ENCODE results near the gene SLC28A3. TPM values are rescaled to one million over a fixed set of nuclear protein-coding genes. Genes with fewer than 3 reads are reported as not detected.

SLC28A3 gene
- total RNA-seq, 2 experiments from 2014 or later = not detected

DNA sequence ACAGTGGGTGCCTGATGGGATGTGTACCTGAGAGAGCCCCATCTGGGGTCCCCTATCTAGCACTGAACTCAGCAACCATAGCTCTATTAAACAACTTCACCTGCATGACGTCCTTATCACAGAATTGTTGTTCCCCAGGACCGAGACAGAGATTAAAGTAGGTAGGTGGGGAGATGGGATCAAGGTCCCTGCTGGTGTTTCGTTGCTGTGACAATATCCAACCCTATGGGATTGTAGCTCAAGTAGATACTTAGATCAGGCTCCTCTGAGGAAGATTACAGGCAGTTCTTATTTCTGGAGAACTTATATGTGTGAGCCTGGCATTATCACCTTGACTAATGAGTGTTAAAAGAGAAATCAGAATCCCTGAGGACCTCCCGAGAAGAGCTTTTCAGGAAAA, 84.9 kb downstream of the SLC28A3 start:
- H2AFZ ChIP-seq (ENCODE audit: low read length) = no peak overlapping the region
- H3K27ac ChIP-seq (ENCODE audit: low read depth, low read length, poor library complexity, severe bottlenecking) = no peak overlapping the region
- BruUV-seq (replicated peaks) = no TSS peak
- H3K4me1 ChIP-seq (ENCODE audit: insufficient read depth, low read length, poor library complexity, severe bottlenecking) = no peaks in the 10 kb centered on the region
- H3K4me3 ChIP-seq (ENCODE audit: low read depth, low read length, poor library complexity, severe bottlenecking) = no peak overlapping the region
- DNase-seq (ENCODE audit: low spot score) = no peak
- H3K9me3 ChIP-seq (ENCODE audit: low read length) = no peaks in the 10 kb centered on the region
- ChIA-PET POLR2A (interaction anchor here (0.6 kb wide), 1 partner anchor 31 kb away, joined by 3 read pairs; no protein-coding TSS in a partner anchor), CTCF (ENCODE audit: unreplicated experiment) (no interaction called here)
- H3K79me2 ChIP-seq (ENCODE audit: insufficient read depth, low read depth, low read length) = no peaks in the 10 kb centered on the region
- intact Hi-C loops (cut with micrococcal nuclease; ENCODE audit: unreplicated experiment) = no loop called here
- H4K20me1 ChIP-seq (ENCODE audit: insufficient read depth, low read length) = no peaks in the 10 kb centered on the region
- H3K36me3 ChIP-seq (ENCODE audit: insufficient read depth, low read length) = no peaks in the 10 kb centered on the region
- no peak overlapping the region for H3K4me2 ChIP-seq (ENCODE audit: low read length)
- TF ChIP-seq EZH2phosphoT487 (IDR thresholded peaks at IDR 0.05; ENCODE audit: borderline replicate concordance, low read depth, low read length) = no peak
- TF ChIP-seq, protein P1, sequence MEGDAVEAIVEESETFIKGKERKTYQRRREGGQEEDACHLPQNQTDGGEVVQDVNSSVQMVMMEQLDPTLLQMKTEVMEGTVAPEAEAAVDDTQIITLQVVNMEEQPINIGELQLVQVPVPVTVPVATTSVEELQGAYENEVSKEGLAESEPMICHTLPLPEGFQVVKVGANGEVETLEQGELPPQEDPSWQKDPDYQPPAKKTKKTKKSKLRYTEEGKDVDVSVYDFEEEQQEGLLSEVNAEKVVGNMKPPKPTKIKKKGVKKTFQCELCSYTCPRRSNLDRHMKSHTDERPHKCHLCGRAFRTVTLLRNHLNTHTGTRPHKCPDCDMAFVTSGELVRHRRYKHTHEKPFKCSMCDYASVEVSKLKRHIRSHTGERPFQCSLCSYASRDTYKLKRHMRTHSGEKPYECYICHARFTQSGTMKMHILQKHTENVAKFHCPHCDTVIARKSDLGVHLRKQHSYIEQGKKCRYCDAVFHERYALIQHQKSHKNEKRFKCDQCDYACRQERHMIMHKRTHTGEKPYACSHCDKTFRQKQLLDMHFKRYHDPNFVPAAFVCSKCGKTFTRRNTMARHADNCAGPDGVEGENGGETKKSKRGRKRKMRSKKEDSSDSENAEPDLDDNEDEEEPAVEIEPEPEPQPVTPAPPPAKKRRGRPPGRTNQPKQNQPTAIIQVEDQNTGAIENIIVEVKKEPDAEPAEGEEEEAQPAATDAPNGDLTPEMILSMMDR (conservative IDR thresholded peaks at IDR 0.05; ENCODE audit: low read length) = no peak
- H3K9me2 ChIP-seq (ENCODE audit: insufficient read depth, low read length) = no peaks in the 10 kb centered on the region

DNA sequence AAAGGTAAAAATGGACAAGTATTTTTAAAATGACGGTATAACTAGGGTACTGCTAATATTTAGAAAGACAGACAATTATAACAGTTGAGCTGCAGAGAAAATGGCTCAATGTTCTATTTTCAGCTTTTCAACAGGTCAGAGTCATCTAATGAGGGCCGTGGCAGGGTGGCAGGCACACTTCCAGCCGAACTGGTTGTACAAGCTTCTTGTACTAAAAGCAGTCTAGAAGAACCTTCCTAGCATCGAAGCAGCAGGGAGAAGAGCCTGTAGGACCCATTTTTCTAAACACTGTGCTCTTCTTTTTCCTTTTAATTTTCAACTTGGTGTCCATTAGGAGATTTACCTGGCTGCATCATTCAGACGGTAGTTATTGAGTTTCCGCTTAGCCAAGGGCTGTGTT, 85.6 kb downstream of the SLC28A3 start:
- CTCF ChIA-PET (ENCODE audit: unreplicated experiment) = no interaction called here

DNA sequence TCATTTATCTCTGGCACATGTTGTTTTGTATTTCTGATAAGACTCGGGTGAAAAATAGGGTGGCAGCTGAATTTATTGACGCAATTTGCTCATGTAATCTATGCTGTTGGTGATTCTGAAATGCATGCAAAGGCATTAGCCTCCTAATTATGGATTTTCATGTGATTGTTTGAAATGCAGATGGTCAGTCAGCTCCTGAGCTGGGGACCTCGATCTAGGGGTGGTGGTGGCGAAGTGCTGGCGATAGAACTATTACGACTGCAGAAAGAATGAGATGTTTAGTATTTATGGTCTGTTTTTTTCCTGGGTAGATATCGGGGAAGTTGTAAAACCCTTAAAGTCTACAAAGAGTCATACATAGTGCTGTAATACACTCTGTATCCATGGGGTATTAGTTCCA, 88.6 kb downstream of the SLC28A3 start:
- Histone ChIP-seq H3K4me3 (ENCODE audit: low read depth, low read length, poor library complexity, severe bottlenecking) (no peak overlapping the region), H3K27ac (ENCODE audit: low read depth, low read length, poor library complexity, severe bottlenecking) (no peak overlapping the region), H4K20me1 (ENCODE audit: insufficient read depth, low read length) (no peaks in the 10 kb centered on the region), H3K9me3 (ENCODE audit: low read length) (no peaks in the 10 kb centered on the region), H3K79me2 (ENCODE audit: insufficient read depth, low read depth, low read length) (no peaks in the 10 kb centered on the region), H3K4me2 (ENCODE audit: low read length) (no peak overlapping the region), H3K36me3 (ENCODE audit: insufficient read depth, low read length) (no peaks in the 10 kb centered on the region), H3K4me1 (ENCODE audit: insufficient read depth, low read length, poor library complexity, severe bottlenecking) (no peaks in the 10 kb centered on the region), H2AFZ (ENCODE audit: low read length) (no peak overlapping the region), H3K9me2 (ENCODE audit: insufficient read depth, low read length) (no peaks in the 10 kb centered on the region)
- no peak for DNase-seq (ENCODE audit: low spot score)
- TF ChIP-seq, protein P1 (conservative IDR thresholded peaks at IDR 0.05; ENCODE audit: low read length) = no peak
- TF ChIP-seq EZH2phosphoT487 (IDR thresholded peaks at IDR 0.05; ENCODE audit: borderline replicate concordance, low read depth, low read length) = no peak
- ChIA-PET POLR2A (interaction anchor here (0.5 kb wide), 1 partner anchor 19 kb away, joined by 6 read pairs; no protein-coding TSS in a partner anchor), CTCF (ENCODE audit: unreplicated experiment) (no interaction called here)
- intact Hi-C loops (cut with micrococcal nuclease; ENCODE audit: unreplicated experiment) = no loop called here
- BruUV-seq (replicated peaks) = no TSS peak

More for the DNA sequence above, 85.6 kb downstream of the SLC28A3 start:
- DNase-seq (ENCODE audit: low spot score) = no peak
- Histone ChIP-seq H3K79me2 (ENCODE audit: insufficient read depth, low read depth, low read length) (no peaks in the 10 kb centered on the region), H3K4me2 (ENCODE audit: low read length) (no peak overlapping the region), H3K4me3 (ENCODE audit: low read depth, low read length, poor library complexity, severe bottlenecking) (no peak overlapping the region), H3K4me1 (ENCODE audit: insufficient read depth, low read length, poor library complexity, severe bottlenecking) (no peaks in the 10 kb centered on the region), H3K27ac (ENCODE audit: low read depth, low read length, poor library complexity, severe bottlenecking) (no peak overlapping the region), H3K9me3 (ENCODE audit: low read length) (no peaks in the 10 kb centered on the region), H3K36me3 (ENCODE audit: insufficient read depth, low read length) (no peaks in the 10 kb centered on the region), H4K20me1 (ENCODE audit: insufficient read depth, low read length) (no peaks in the 10 kb centered on the region), H3K9me2 (ENCODE audit: insufficient read depth, low read length) (no peaks in the 10 kb centered on the region), H2AFZ (ENCODE audit: low read length) (no peak overlapping the region)
- no TSS peak for BruUV-seq (replicated peaks)
- POLR2A ChIA-PET = interaction anchor here (1.2 kb wide), 1 partner anchor 26 kb away, joined by 3 read pairs; no protein-coding TSS in a partner anchor
- intact Hi-C loops (cut with micrococcal nuclease; ENCODE audit: unreplicated experiment) = no loop called here
- TF ChIP-seq, protein P1 (conservative IDR thresholded peaks at IDR 0.05; ENCODE audit: low read length) = no peak
- no peak for TF ChIP-seq EZH2phosphoT487 (IDR thresholded peaks at IDR 0.05; ENCODE audit: borderline replicate concordance, low read depth, low read length)
